ENCODE data around the gene DAP.

The DAP gene

DNA sequence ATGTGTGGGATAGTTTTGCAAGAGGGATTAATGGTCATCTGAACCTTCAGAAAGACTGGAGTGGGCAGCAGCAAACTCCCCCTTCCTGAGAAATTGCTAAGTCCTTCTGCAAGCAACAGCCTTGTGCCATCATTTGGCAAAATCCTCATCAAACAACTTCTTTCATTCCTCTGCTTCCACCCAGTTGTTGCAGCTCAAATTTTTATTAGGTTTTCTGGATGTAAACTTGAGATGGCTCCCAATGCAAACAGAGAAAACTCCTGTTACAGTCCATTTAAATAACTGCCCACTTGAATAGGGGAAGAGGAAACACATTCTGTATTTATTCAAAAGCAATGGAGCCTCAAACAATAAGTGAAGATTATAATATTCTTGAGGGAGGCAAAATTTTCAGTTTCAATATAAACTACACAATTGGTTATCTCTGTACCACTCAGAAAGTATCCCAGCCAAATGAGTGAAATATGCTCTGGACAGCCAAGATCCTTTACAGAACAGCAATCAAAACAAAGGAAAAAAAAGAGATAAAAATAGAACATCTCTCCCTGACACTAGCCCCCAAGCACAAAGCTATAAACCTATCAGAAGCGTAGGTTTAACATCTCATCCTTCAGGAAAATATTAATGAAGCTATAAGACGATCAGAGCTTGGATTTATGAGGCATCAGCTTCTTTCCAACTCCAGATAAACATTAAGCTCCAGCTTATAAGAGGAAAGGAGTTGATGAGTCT, 17.3 kb upstream of the DAP start:
- no peak overlapping the region for H3K4me3 ChIP-seq (ENCODE audit: control insufficient read depth in 1 of 7, extremely low read depth in 1 of 7, insufficient read depth in 4 of 7, low read depth in 2 of 7, low read length in 6 of 7)
- H3K27ac ChIP-seq (ENCODE audit: insufficient read depth in 1 of 2, low read depth in 1 of 2, low read length in 2 of 2, poor library complexity in 1 of 2, severe bottlenecking in 2 of 2) = no peak overlapping the region
- H3K27me3 ChIP-seq (replicated peaks in 2 of 5; ENCODE audit: control insufficient read depth in 4 of 5, insufficient read depth in 5 of 5, low read length in 4 of 5) = no peaks in the 10 kb centered on the region
- 60% methylated on average over 1 of the region's 2 CpGs for WGBS (ENCODE audit: insufficient coverage)
- DNase-seq = no peak
- peaks cover 0 to 3% (median 0%) of the 10 kb centered on the region in 5 experiments for H3K9me3 ChIP-seq (ENCODE audit: control extremely low read depth in 1 of 5, control insufficient read depth in 4 of 5, insufficient read depth in 2 of 5, low read depth in 1 of 5, low read length in 4 of 5)
- CTCF ChIA-PET = interaction anchor here (0.7 to 3.0 kb wide), 9 partner anchors 9 to 171 kb away, joined by 3 to 11 read pairs (median 4); no protein-coding TSS in a partner anchor
- POLR2A ChIA-PET = no interaction called here
- H3K4me1 ChIP-seq (ENCODE audit: control extremely low read depth in 1 of 4, control insufficient read depth in 4 of 4, insufficient read depth in 4 of 4, low read length in 3 of 4) = no peaks in the 10 kb centered on the region
- no peaks in the 10 kb centered on the region for H3K36me3 ChIP-seq (ENCODE audit: control insufficient read depth in 4 of 4, insufficient read depth in 4 of 4, low read length in 3 of 4)

- Histone ChIP-seq H3K27ac (ENCODE audit: insufficient read depth in 1 of 2, low read depth in 1 of 2, low read length in 2 of 2, poor library complexity in 1 of 2, severe bottlenecking in 2 of 2) (no peak overlapping the region), H3K9me3 (ENCODE audit: control extremely low read depth in 1 of 5, control insufficient read depth in 4 of 5, insufficient read depth in 2 of 5, low read depth in 1 of 5, low read length in 4 of 5) (peaks cover 0 to 3% (median 0%) of the 10 kb centered on the region in 5 experiments), H3K4me1 (ENCODE audit: control extremely low read depth in 1 of 4, control insufficient read depth in 4 of 4, insufficient read depth in 4 of 4, low read length in 3 of 4) (no peaks in the 10 kb centered on the region), H3K4me3 (ENCODE audit: control insufficient read depth in 1 of 7, extremely low read depth in 1 of 7, insufficient read depth in 4 of 7, low read depth in 2 of 7, low read length in 6 of 7) (no peak overlapping the region), H3K36me3 (ENCODE audit: control insufficient read depth in 4 of 4, insufficient read depth in 4 of 4, low read length in 3 of 4) (no peaks in the 10 kb centered on the region), H3K27me3 (replicated peaks in 2 of 5; ENCODE audit: control insufficient read depth in 4 of 5, insufficient read depth in 5 of 5, low read length in 4 of 5) (no peaks in the 10 kb centered on the region)
- peak; percentile 3 to 29 (median 22) for DNase-seq
- CTCF ChIA-PET = interaction anchor here (0.6 to 3.0 kb wide), 7 partner anchors 10 to 510 kb away, joined by 3 to 13 read pairs (median 4); no protein-coding TSS in a partner anchor
- POLR2A ChIA-PET = no interaction called here
- 50% methylated on average over 2 of the region's 4 CpGs for WGBS (ENCODE audit: insufficient coverage)
Measured at GRCh38 chr5:10775646-10776045, 14.6 kb upstream of the DAP start.

DNA sequence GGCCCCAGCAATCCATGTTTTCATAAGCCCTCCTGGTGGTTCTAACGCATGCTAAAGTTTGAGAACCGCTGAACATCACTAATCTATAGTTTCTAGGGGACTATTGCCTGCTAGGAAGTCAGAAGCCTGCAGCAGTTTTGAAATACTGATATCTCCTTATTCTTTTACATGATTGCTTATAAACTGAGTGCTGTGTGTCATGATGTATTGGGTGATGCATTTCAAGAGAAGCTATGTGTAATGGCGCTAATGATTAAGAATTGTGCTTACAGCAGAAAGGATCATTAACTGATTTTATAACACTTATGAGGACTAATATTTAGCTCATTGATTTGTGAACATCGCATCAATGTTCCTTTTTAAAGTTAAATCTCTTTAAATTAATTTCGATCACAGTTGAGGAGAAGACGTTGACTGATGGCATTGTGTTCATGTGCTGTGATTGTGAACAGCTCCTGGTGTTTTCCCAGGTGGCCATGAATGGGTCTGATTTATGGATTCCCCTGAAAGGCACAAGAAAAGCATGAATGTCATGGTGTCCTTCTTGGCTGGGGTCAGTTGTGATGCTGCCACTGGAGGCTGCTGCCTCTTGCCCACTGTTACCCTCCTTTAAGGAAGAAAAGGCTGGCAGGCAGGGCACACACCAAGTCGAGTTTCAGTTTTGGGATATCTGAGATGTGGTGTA, 12.0 kb upstream of the DAP start:
- no peak overlapping the region for H3K4me3 ChIP-seq (ENCODE audit: control insufficient read depth in 1 of 7, extremely low read depth in 1 of 7, insufficient read depth in 4 of 7, low read depth in 2 of 7, low read length in 6 of 7)
- no peak overlapping the region for H3K27ac ChIP-seq (ENCODE audit: insufficient read depth in 1 of 2, low read depth in 1 of 2, low read length in 2 of 2, poor library complexity in 1 of 2, severe bottlenecking in 2 of 2)
- ChIA-PET POLR2A (no interaction called here), CTCF (interaction anchor here (1.2 to 1.8 kb wide), 3 partner anchors 8 to 71 kb away, joined by 4 read pairs; no protein-coding TSS in a partner anchor)
- H3K9me3 ChIP-seq (ENCODE audit: control extremely low read depth in 1 of 5, control insufficient read depth in 4 of 5, insufficient read depth in 2 of 5, low read depth in 1 of 5, low read length in 4 of 5) = no peaks in the 10 kb centered on the region
- H3K36me3 ChIP-seq (ENCODE audit: control insufficient read depth in 4 of 4, insufficient read depth in 4 of 4, low read length in 3 of 4) = no peaks in the 10 kb centered on the region
- DNase-seq = no peak
- H3K27me3 ChIP-seq (replicated peaks in 2 of 5; ENCODE audit: control insufficient read depth in 4 of 5, insufficient read depth in 5 of 5, low read length in 4 of 5) = no peaks in the 10 kb centered on the region
- WGBS (ENCODE audit: insufficient coverage) = 98% methylated on average over 4 of the region's 7 CpGs
- no peaks in the 10 kb centered on the region for H3K4me1 ChIP-seq (ENCODE audit: control extremely low read depth in 1 of 4, control insufficient read depth in 4 of 4, insufficient read depth in 4 of 4, low read length in 3 of 4)

DNA sequence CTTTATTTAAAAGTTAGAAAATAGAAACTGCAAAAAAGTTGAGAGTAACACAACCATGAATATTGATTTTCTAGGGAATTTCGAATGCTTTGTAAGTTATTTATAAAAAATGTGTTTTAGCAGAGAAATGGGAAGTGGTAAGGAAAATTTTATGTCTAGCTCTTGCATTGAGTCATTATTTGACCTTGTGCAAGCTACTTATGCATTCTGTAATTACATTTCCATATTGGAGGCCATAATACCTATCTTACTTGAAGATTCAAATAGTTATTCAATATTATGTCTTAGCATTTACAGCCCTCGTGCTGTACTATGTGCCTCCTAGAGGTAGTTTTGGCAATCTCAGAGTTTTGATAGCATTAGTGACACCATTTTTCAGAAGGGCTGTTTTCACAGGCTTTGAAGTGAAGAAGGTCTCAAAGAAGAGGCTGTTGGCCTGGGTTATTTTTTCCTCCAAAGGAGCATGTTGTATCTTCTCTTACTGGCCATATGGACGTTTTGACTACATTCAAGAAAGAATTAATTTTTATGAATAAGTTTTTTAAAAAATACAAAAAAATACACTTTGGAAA, 7.4 kb upstream of the DAP start:
- WGBS (ENCODE audit: insufficient coverage) = no CpG with 5 or more reads among the region's 3 CpGs
- Histone ChIP-seq H3K9me3 (ENCODE audit: control extremely low read depth in 1 of 5, control insufficient read depth in 4 of 5, insufficient read depth in 2 of 5, low read depth in 1 of 5, low read length in 4 of 5) (no peaks in the 10 kb centered on the region), H3K4me1 (ENCODE audit: control extremely low read depth in 1 of 4, control insufficient read depth in 4 of 4, insufficient read depth in 4 of 4, low read length in 3 of 4) (peaks cover 0 to 7% (median 2%) of the 10 kb centered on the region in 4 experiments), H3K36me3 (ENCODE audit: control insufficient read depth in 4 of 4, insufficient read depth in 4 of 4, low read length in 3 of 4) (no peaks in the 10 kb centered on the region), H3K27me3 (replicated peaks in 2 of 5; ENCODE audit: control insufficient read depth in 4 of 5, insufficient read depth in 5 of 5, low read length in 4 of 5) (no peaks in the 10 kb centered on the region), H3K4me3 (ENCODE audit: control insufficient read depth in 1 of 7, extremely low read depth in 1 of 7, insufficient read depth in 4 of 7, low read depth in 2 of 7, low read length in 6 of 7) (no peak overlapping the region), H3K27ac (ENCODE audit: insufficient read depth in 1 of 2, low read depth in 1 of 2, low read length in 2 of 2, poor library complexity in 1 of 2, severe bottlenecking in 2 of 2) (no peak overlapping the region)
- ChIA-PET POLR2A (interaction anchor here (0.5 kb wide), 1 partner anchor 10 kb away, joined by 3 read pairs; no protein-coding TSS in a partner anchor), CTCF (interaction anchor here (1.0 to 1.5 kb wide), 2 partner anchors 29 to 78 kb away, joined by 3 to 4 read pairs; no protein-coding TSS in a partner anchor)
- DNase-seq = no peak

DNA sequence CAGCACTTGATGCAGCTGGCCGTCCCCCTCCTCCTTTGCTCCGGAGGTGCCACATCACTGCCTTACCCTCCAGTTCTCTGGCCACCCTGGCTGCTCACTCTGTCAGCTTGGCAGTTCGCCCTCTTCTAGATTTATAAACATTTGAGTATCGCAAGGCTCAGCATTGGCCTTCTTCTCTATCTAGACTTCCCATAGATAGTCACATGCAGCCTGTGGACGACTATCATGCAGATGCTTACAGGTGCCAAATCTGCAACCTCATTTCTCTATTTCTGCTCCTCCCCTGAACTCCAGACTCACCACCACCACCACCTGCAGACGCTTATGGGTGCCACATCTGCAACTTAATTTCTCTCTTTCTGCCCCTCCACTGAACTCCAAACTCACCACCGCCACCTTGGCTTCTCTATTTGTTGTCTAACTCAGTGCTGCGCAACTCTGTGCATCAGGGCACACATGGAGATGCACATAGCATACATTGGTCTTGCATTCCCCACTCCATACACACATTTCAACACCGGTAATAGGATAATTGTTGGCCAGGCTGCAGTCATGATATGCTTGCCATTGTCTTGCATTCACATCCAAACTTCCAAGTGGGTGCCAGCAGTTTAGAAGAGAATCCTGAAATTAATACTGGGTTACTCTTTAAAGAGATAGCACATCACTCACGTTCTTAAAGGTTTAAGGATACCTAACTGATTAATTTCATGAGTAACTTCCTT, 1.9 kb upstream of the DAP start:
- POLR2A ChIA-PET = no interaction called here
- CTCF ChIA-PET = interaction anchor here (0.8 kb wide), 1 partner anchor 60 kb away, joined by 5 read pairs; no protein-coding TSS in a partner anchor

GRCh38 chr5:10761933-10762775, 1.1 kb upstream of the DAP start:
- ChIA-PET CTCF (interaction anchor here (0.8 kb wide), 1 partner anchor 59 kb away, joined by 5 read pairs; no protein-coding TSS in a partner anchor), POLR2A (no interaction called here)
- peak; percentile 61 to 84 (median 75) for DNase-seq
- H3K27ac ChIP-seq (ENCODE audit: insufficient read depth in 1 of 2, low read depth in 1 of 2, low read length in 2 of 2, poor library complexity in 1 of 2, severe bottlenecking in 2 of 2) = peak overlapping the region in 1 of 2 experiments; percentile 85
- H3K4me3 ChIP-seq (ENCODE audit: control insufficient read depth in 1 of 7, extremely low read depth in 1 of 7, insufficient read depth in 4 of 7, low read depth in 2 of 7, low read length in 6 of 7) = peak overlapping the region in 6 of 7 experiments; percentile 50 to 78 (median 66)
- peaks cover 6 to 50% (median 37%) of the 10 kb centered on the region in 4 experiments for H3K4me1 ChIP-seq (ENCODE audit: control extremely low read depth in 1 of 4, control insufficient read depth in 4 of 4, insufficient read depth in 4 of 4, low read length in 3 of 4)
- H3K27me3 ChIP-seq (replicated peaks in 2 of 5; ENCODE audit: control insufficient read depth in 4 of 5, insufficient read depth in 5 of 5, low read length in 4 of 5) = no peaks in the 10 kb centered on the region
- WGBS (ENCODE audit: insufficient coverage) = 30% methylated on average over 17 of the region's 17 CpGs
- peaks cover 0 to 7% (median 0%) of the 10 kb centered on the region in 4 experiments for H3K36me3 ChIP-seq (ENCODE audit: control insufficient read depth in 4 of 4, insufficient read depth in 4 of 4, low read length in 3 of 4)
- H3K9me3 ChIP-seq (ENCODE audit: control extremely low read depth in 1 of 5, control insufficient read depth in 4 of 5, insufficient read depth in 2 of 5, low read depth in 1 of 5, low read length in 4 of 5) = no peaks in the 10 kb centered on the region

More for the DNA sequence above, 1.9 kb upstream of the DAP start:
- Histone ChIP-seq H3K4me3 (ENCODE audit: control insufficient read depth in 1 of 7, extremely low read depth in 1 of 7, insufficient read depth in 4 of 7, low read depth in 2 of 7, low read length in 6 of 7) (peak overlapping the region in 1 of 7 experiments; percentile 26), H3K27me3 (replicated peaks in 2 of 5; ENCODE audit: control insufficient read depth in 4 of 5, insufficient read depth in 5 of 5, low read length in 4 of 5) (no peaks in the 10 kb centered on the region), H3K27ac (ENCODE audit: insufficient read depth in 1 of 2, low read depth in 1 of 2, low read length in 2 of 2, poor library complexity in 1 of 2, severe bottlenecking in 2 of 2) (no peak overlapping the region), H3K9me3 (ENCODE audit: control extremely low read depth in 1 of 5, control insufficient read depth in 4 of 5, insufficient read depth in 2 of 5, low read depth in 1 of 5, low read length in 4 of 5) (no peaks in the 10 kb centered on the region), H3K4me1 (ENCODE audit: control extremely low read depth in 1 of 4, control insufficient read depth in 4 of 4, insufficient read depth in 4 of 4, low read length in 3 of 4) (peaks cover 6 to 46% (median 36%) of the 10 kb centered on the region in 4 experiments), H3K36me3 (ENCODE audit: control insufficient read depth in 4 of 4, insufficient read depth in 4 of 4, low read length in 3 of 4) (peaks cover 0 to under 1% (median 0%) of the 10 kb centered on the region in 4 experiments)
- peak; percentile 67 to 92 (median 85) for DNase-seq
- 58% methylated on average over 8 of the region's 10 CpGs for WGBS (ENCODE audit: insufficient coverage)

All from common myeloid progenitor, CD34-positive (primary cell).